Naive thymus-derived CD4-positive, alpha-beta T cell (primary cell): ENCODE data around the gene MYL11. TPM values are rescaled to one million over a fixed set of nuclear protein-coding genes. Genes with fewer than 3 reads are reported as not detected.

Experiments used
- ATAC-seq: fragments of 150-1000 bp; cut with Tn5 transposase; 2 replicates; pipeline ENCODE4 v1.10.0; 2021; ENCODE audit warnings: mild to moderate bottlenecking, moderate library complexity
- CTCF ChIA-PET: fragments of 350-600 bp; sonication (Branson Sonifier 250); formaldehyde crosslinking; loops from one replicate; lab custom pipeline; 2021; ENCODE audit warnings: antibody characterized with exemption; lab: Charles Lee
- POLR2A ChIA-PET: fragments of 350-600 bp; sonication (Branson Sonifier 250); formaldehyde crosslinking; loops from one replicate; lab custom pipeline; 2021; ENCODE audit warnings: antibody characterized with exemption, inconsistent platforms; lab: Charles Lee
- DNase-seq, 9 donors: peaks; one replicate each; pipeline versions ENCODE4 v3.0.0 to v3.0.0-alpha.2; 2020 to 2022; ENCODE audit warnings: mixed read lengths in 1 of 9
- H3K27ac ChIP-seq: one replicate; pipeline ENCODE4 v1.7.0; 2013; ENCODE audit warnings: mild to moderate bottlenecking, low read depth, low read length, moderate library complexity
- H3K27me3 ChIP-seq, 2 donors: one replicate each; pipeline ENCODE4 v1.7.0; 2013; ENCODE audit warnings: low read length in 2 of 2, mild to moderate bottlenecking in 2 of 2, moderate library complexity in 2 of 2; ENCODE audit not compliant: control insufficient read depth in 2 of 2, insufficient read depth in 2 of 2
- H3K36me3 ChIP-seq, 3 experiments: 1 replicate in 2 of 3; 2 replicates in 1 of 3; pipeline ENCODE4 v1.7.0; 2013; ENCODE audit warnings: low read length in 3 of 3, mild to moderate bottlenecking in 3 of 3, moderate library complexity in 1 of 3; ENCODE audit not compliant: insufficient read depth in 3 of 3, control insufficient read depth in 2 of 3
- H3K4me1 ChIP-seq, 2 donors: one replicate each; pipeline ENCODE4 v1.7.0; 2013; ENCODE audit warnings: low read length in 2 of 2, mild to moderate bottlenecking in 2 of 2, moderate library complexity in 1 of 2; ENCODE audit not compliant: control insufficient read depth in 2 of 2, insufficient read depth in 2 of 2
- H3K4me3 ChIP-seq: 2 replicates; pipeline ENCODE4 v1.7.0; 2013; ENCODE audit warnings: mild to moderate bottlenecking, low read length
- H3K9me3 ChIP-seq, 3 experiments: 1 replicate in 2 of 3; 2 replicates in 1 of 3; pipeline ENCODE4 v1.7.0; 2013; ENCODE audit warnings: low read length in 3 of 3; ENCODE audit not compliant: control insufficient read depth in 2 of 3
- H3K27ac Mint-ChIP-seq, 9 donors: one replicate each; pipeline ENCODE4 v1.8.0; 2020 to 2022; ENCODE audit warnings: mixed read lengths in 9 of 9, mild to moderate bottlenecking in 8 of 9, moderate library complexity in 5 of 9, inconsistent platforms in 2 of 9
- H3K27me3 Mint-ChIP-seq, 5 donors: one replicate each; pipeline ENCODE4 v1.8.0; 2021 to 2022; ENCODE audit warnings: mixed read lengths in 5 of 5, mild to moderate bottlenecking in 1 of 5
- H3K36me3 Mint-ChIP-seq, 5 donors: one replicate each; pipeline ENCODE4 v1.8.0; 2020 to 2022; ENCODE audit warnings: mixed read lengths in 5 of 5, mild to moderate bottlenecking in 3 of 5, inconsistent platforms in 1 of 5
- H3K4me1 Mint-ChIP-seq, 7 donors: one replicate each; pipeline ENCODE4 v1.8.0; 2020 to 2022; ENCODE audit warnings: mixed read lengths in 7 of 7, mild to moderate bottlenecking in 3 of 7, inconsistent platforms in 1 of 7
- H3K4me3 Mint-ChIP-seq, 10 donors: one replicate each; pipeline ENCODE4 v1.8.0; 2020 to 2022; ENCODE audit warnings: mild to moderate bottlenecking in 10 of 10, mixed read lengths in 10 of 10, moderate library complexity in 6 of 10, inconsistent platforms in 2 of 10
- H3K9me3 Mint-ChIP-seq, 11 donors: one replicate each; pipeline ENCODE4 v1.8.0; 2020 to 2022; ENCODE audit warnings: mixed read lengths in 11 of 11, mild to moderate bottlenecking in 4 of 11, inconsistent platforms in 1 of 11, moderate library complexity in 1 of 11
- intact Hi-C, 2 donors: fragments of 100-400 bp; cut with micrococcal nuclease; formaldehyde crosslinking; loops; one replicate each; pipeline ENCODE4 v1.15.1; 2023
- polyA plus RNA-seq, 2 donors: library from polyadenylated mRNA; unstranded; fragments of 300-500 nt; fragmentation: Illumina TruSeq; gene quantifications; one replicate each; pipeline ENCODE4 v1.2.3, GENCODE V29; 2021
- total RNA-seq, 6 experiments: library from RNA in 5 of 6; stranded (reverse) in 5 of 6; gene quantifications; 1 replicate in 5 of 6; 2 replicates in 1 of 6; pipeline ENCODE4 v1.2.3 and lab custom pipeline; 2021 to 2026

The MYL11 gene
- total and polyA plus RNA-seq, 7 experiments from 2014 or later, result 0.87 to 2.0 (median 1.6) TPM; not detected in 4

DNA sequence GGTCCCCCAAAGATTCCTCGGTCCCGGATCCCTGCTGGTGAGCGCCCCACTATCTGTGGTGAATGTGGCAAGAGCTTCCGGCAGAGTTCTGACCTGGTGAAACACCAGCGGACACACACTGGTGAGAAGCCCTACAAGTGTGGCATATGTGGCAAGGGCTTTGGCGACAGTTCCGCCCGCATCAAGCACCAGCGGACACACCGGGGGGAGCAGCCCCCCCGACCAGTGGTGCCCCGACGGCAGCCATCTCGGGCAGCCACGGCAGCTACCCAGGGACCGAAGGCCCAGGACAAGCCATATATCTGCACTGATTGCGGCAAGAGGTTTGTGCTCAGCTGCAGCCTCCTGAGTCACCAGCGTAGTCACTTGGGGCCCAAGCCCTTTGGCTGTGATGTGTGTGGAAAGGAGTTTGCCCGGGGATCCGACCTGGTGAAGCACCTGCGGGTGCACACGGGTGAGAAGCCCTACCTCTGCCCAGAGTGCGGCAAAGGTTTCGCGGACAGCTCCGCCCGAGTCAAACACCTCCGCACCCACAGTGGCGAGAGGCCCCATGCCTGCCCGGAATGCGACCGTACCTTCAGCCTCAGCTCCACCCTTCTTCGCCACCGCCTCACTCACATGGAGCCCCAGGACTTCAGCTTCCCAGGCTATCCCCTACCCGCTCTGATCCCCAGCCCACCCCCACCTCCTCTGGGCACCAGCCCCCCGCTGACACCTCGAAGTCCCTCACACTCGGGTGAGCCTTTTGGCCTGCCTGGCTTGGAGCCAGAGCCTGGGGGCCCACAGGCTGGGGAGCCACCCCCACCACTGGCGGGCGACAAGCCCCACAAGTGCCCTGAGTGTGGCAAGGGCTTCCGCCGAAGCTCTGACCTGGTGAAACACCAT lies 23.4 kb downstream of the MYL11 start:
- Histone ChIP-seq H3K36me3 (peaks cover 0 to 18% (median 0%) of the 10 kb centered on the region in 3 experiments), H3K9me3 (no peaks in the 10 kb centered on the region), H3K4me1 (peaks cover 14 to 22% of the 10 kb centered on the region in 2 donors), H3K4me3 (no peak overlapping the region), H3K27me3 (no peaks in the 10 kb centered on the region), H3K27ac (no peak overlapping the region)
- no peaks in the 10 kb centered on the region for H3K27me3 Mint-ChIP-seq
- H3K9me3 Mint-ChIP-seq, result no peaks in the 10 kb centered on the region
- H3K4me1 Mint-ChIP-seq, result peaks cover 32 to 46% (median 41%) of the 10 kb centered on the region in 7 donors
- H3K27ac Mint-ChIP-seq, result no peak overlapping the region
- ChIA-PET POLR2A (interaction anchor here (0.8 to 14.0 kb wide), 5 partner anchors 9 to 27 kb away, joined by 4 to 254 read pairs (median 10); partner anchors contain the start of genes SEPTIN1 and ZNF771), CTCF (interaction anchor here (0.9 to 1.1 kb wide), 2 partner anchors 9 to 12 kb away, joined by 3 to 4 read pairs; no protein-coding TSS in a partner anchor)
- H3K4me3 Mint-ChIP-seq, result no peak overlapping the region
- no peak for ATAC-seq
- DNase-seq, result no peak
- H3K36me3 Mint-ChIP-seq, result peaks cover 0 to 7% (median 4%) of the 10 kb centered on the region in 5 donors
- intact Hi-C loops, result no loop called here

DNA sequence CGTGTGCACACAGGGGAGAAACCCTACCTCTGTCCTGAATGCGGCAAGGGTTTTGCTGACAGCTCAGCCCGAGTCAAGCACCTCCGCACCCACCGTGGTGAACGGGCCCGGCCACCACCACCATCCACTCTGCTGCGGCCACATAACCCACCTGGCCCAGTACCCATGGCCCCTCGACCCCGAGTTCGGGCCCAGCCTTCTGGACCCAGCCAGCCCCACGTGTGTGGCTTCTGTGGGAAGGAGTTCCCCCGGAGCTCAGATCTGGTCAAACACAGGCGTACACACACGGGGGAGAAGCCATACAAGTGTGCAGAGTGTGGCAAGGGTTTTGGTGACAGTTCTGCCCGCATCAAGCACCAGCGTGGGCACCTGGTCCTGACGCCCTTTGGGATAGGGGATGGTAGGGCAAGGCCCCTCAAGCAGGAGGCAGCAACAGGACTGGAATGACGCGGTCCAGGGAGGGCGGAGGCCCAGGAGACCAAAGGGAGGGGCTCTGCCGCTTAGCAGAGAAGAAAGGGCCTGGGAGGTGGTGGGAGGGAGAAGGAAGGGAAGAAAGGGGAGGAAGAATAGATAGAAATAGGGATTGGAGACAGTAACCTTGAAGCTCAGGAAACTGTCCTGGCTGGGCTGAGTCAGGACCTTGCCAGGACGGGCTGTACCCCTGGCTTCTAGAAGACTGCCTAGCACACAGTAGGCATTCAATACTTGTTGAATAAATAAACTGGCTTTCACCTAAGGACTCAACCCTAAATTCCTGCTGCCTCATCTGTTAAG lies 24.2 kb downstream of the MYL11 start:
- H3K4me1 Mint-ChIP-seq, result peaks cover 32 to 46% (median 41%) of the 10 kb centered on the region in 7 donors
- DNase-seq (no peak), ATAC-seq (no peak)
- ChIA-PET CTCF (interaction anchor here (0.9 to 1.1 kb wide), 2 partner anchors 8 to 11 kb away, joined by 3 to 4 read pairs; no protein-coding TSS in a partner anchor), POLR2A (interaction anchor here (0.7 to 14.0 kb wide), 7 partner anchors 9 to 257 kb away, joined by 3 to 254 read pairs (median 5); partner anchors contain the start of genes SEPTIN1 and ZNF771)
- Histone ChIP-seq H3K36me3 (peaks cover 0 to 18% (median 0%) of the 10 kb centered on the region in 3 experiments), H3K4me1 (peaks cover 14 to 22% of the 10 kb centered on the region in 2 donors), H3K4me3 (no peak overlapping the region), H3K9me3 (no peaks in the 10 kb centered on the region), H3K27ac (peak overlapping the region; percentile 70), H3K27me3 (no peaks in the 10 kb centered on the region)
- peak overlapping the region in 4 of 9 donors; percentile 17 to 85 (median 46) for H3K27ac Mint-ChIP-seq
- intact Hi-C loops, result no loop called here
- H3K27me3 Mint-ChIP-seq, result no peaks in the 10 kb centered on the region
- H3K36me3 Mint-ChIP-seq, result peaks cover 0 to 7% (median 4%) of the 10 kb centered on the region in 5 donors
- peak overlapping the region in 9 of 10 donors; percentile 47 to 92 (median 86) for H3K4me3 Mint-ChIP-seq
- H3K9me3 Mint-ChIP-seq, result no peaks in the 10 kb centered on the region

DNA sequence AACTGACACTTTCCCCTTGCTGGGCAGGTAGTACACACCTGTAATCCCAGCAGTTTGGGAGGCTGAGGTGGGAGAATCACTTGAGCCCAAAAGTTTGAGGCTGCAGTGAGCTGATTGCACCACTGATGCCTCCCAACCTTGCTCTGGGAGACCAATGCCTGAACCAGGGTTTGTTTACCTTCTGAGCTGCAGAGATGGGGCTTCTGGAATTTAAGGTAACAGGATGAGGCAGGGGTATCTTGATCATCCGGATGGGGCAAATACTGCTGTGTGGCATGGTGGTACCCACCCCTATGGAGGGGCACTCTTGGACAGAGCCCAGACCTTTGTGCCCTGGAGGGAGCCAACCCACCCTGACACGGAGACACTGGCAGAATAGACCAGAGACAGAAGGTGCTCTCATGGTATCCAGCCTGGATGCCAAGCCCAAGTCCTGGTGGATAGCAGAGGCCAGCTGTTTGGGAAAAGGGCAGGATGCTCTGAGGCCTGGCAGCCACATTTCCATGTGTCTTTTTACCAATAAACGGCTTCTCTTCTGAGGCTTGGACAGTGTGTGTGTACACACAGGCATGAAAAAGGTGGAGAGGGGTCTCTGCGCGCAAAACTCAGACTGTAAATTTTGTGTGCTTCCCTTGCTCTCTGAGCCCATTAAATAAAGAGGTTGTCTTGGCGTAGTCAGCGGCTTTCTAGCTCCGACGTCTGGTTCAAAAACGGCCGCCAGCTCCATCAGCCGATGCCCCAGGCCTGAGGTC lies 25.0 kb downstream of the MYL11 start:
- peaks cover 27 to 41% (median 37%) of the 10 kb centered on the region in 7 donors for H3K4me1 Mint-ChIP-seq
- DNase-seq (no peak), ATAC-seq (no peak)
- peaks cover 0 to 7% (median 4%) of the 10 kb centered on the region in 5 donors for H3K36me3 Mint-ChIP-seq
- no peaks in the 10 kb centered on the region for H3K27me3 Mint-ChIP-seq
- ChIA-PET POLR2A (interaction anchor here (0.6 to 14.0 kb wide), 6 partner anchors 10 to 256 kb away, joined by 3 to 254 read pairs (median 4); partner anchors contain the start of gene SEPTIN1), CTCF (interaction anchor here (0.9 to 2.1 kb wide), 2 partner anchors 10 to 29 kb away, joined by 4 read pairs; no protein-coding TSS in a partner anchor)
- no peaks in the 10 kb centered on the region for H3K9me3 ChIP-seq
- H3K4me1 ChIP-seq, result peaks cover 11 to 18% of the 10 kb centered on the region in 2 donors
- peaks cover 0 to 18% (median 0%) of the 10 kb centered on the region in 3 experiments for H3K36me3 ChIP-seq
- no peaks in the 10 kb centered on the region for H3K9me3 Mint-ChIP-seq
- H3K27me3 ChIP-seq, result no peaks in the 10 kb centered on the region
- H3K4me3 ChIP-seq, result peak overlapping the region; percentile 74
- H3K27ac Mint-ChIP-seq, result peak overlapping the region in 8 of 9 donors; percentile 73 to 91 (median 84)
- peak overlapping the region; percentile 72 to 93 (median 90) for H3K4me3 Mint-ChIP-seq
- intact Hi-C loops, result loop anchor here (10.0 kb wide), 3 partner anchors 305 to 425 kb away; partner anchors contain the start of genes ALDOA (in 1 of the 2), TAOK2 (in 1 of the 2), TBX6 (in 1 of the 2) and YPEL3 (in 1 of the 2)
- H3K27ac ChIP-seq, result peak overlapping the region; percentile 70

DNA sequence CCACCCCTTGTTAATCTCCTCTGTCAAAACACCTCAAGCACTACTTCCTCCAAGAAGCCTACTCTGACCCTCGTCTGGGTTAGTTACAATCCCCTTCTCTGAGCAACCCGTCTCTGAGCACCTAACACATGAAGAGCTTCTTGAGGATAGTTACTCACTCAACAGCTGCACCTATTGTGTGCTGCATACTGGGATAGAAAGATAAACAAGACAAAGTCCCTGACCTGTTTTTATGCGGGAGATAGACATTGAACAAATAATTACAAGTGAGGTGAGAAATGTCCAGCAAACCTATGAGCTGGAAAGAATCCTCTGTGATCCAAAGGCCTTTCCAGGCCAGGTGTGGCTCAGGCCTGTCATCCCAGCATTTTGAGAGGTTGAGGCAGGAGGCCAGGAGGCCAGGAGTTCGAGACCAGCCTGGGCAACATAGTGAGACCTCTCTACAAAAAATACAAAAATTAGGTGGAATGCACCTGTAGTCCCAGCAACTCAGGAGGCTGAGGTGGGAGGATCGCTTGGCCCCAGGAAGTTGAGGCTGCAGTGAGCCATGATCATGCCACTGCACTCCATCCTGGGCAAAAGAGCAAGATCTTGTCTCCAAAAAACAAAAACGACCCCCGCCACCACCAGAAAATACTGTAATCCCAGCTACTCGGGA lies 27.3 kb downstream of the MYL11 start:
- H3K9me3 ChIP-seq, result no peaks in the 10 kb centered on the region
- ChIA-PET CTCF (interaction anchor here (0.6 to 1.2 kb wide), 3 partner anchors 10 to 389 kb away, joined by 3 to 6 read pairs (median 3); no protein-coding TSS in a partner anchor), POLR2A (interaction anchor here (0.6 to 14.0 kb wide), 5 partner anchors 13 to 464 kb away, joined by 3 to 254 read pairs (median 5); partner anchors contain the start of gene SEPTIN1)
- H3K27ac ChIP-seq, result no peak overlapping the region
- no peak overlapping the region for H3K4me3 ChIP-seq
- Mint-ChIP-seq H3K27ac (peak overlapping the region in 3 of 9 donors; percentile 46 to 85 (median 59)), H3K4me1 (peaks cover 16 to 30% (median 27%) of the 10 kb centered on the region in 7 donors), H3K27me3 (peaks cover 0 to 4% (median 0%) of the 10 kb centered on the region in 5 donors), H3K4me3 (peak overlapping the region; percentile 54 to 93 (median 88)), H3K36me3 (peaks cover 0 to 5% (median 3%) of the 10 kb centered on the region in 5 donors), H3K9me3 (peaks cover 0 to 4% (median 0%) of the 10 kb centered on the region in 11 donors)
- intact Hi-C loops, result loop anchor here (10.0 kb wide), 3 partner anchors 307 to 427 kb away; partner anchors contain the start of genes ALDOA (in 1 of the 2), TAOK2 (in 1 of the 2), TBX6 (in 1 of the 2) and YPEL3 (in 1 of the 2)
- no peaks in the 10 kb centered on the region for H3K27me3 ChIP-seq
- no peak for DNase-seq
- ATAC-seq, result no peak
- peaks cover 0 to 18% (median 0%) of the 10 kb centered on the region in 3 experiments for H3K36me3 ChIP-seq
- peaks cover 6 to 10% of the 10 kb centered on the region in 2 donors for H3K4me1 ChIP-seq

DNA sequence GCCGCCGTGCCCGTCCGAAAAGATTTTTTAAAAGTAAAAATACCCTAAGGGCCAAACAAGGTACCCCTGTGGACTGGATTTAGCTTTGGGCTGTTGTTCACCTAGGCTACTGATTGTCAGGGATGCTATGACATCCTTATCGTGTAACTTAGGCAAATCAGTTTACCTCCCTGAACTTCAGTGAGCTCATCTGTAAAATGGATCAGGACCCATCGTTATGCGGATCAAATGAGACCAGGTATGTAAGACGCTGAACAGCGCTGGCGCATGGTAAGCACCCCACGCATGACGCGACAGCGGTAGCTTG lies 32.1 kb downstream of the MYL11 start:
- H3K36me3 ChIP-seq, result peaks cover 0 to 5% (median 0%) of the 10 kb centered on the region in 3 experiments
- POLR2A ChIA-PET, result interaction anchor here (0.5 to 9.0 kb wide), 19 partner anchors 9 to 340 kb away, joined by 3 to 156 read pairs (median 4); partner anchors contain the start of genes CD2BP2, DCTPP1, SEPTIN1 and TBC1D10B
- Mint-ChIP-seq H3K4me3 (peak overlapping the region; percentile 87 to 100 (median 97)), H3K27ac (peak overlapping the region; percentile 83 to 97 (median 95)), H3K27me3 (peaks cover 0 to 4% (median 0%) of the 10 kb centered on the region in 5 donors), H3K4me1 (peaks cover 21 to 28% (median 24%) of the 10 kb centered on the region in 7 donors), H3K36me3 (peaks cover 0 to 2% (median 0%) of the 10 kb centered on the region in 5 donors), H3K9me3 (peaks cover 0 to 5% (median 0%) of the 10 kb centered on the region in 11 donors)
- ATAC-seq (peak; percentile 20), DNase-seq (no peak)
- H3K9me3 ChIP-seq, result no peaks in the 10 kb centered on the region
- H3K4me3 ChIP-seq, result peak overlapping the region; percentile 85
- CTCF ChIA-PET, result interaction anchor here (0.7 to 2.7 kb wide), 7 partner anchors 9 to 495 kb away, joined by 3 to 11 read pairs (median 4); partner anchors contain the start of genes DCTPP1, SEPTIN1 and TBC1D10B
- intact Hi-C loops, result loop anchor here (1.0 to 10.0 kb wide), 13 partner anchors 11 to 432 kb away; partner anchors contain the start of genes MAPK3 (in 2 of the 2), SEPTIN1 (in 2 of the 2), ZNF48 (in 2 of the 2) and ALDOA (in 1 of the 2)
- no peaks in the 10 kb centered on the region for H3K27me3 ChIP-seq
- peak overlapping the region; percentile 74 for H3K27ac ChIP-seq
- H3K4me1 ChIP-seq, result peaks cover 0 to 12% of the 10 kb centered on the region in 2 donors
